ENCODE measurements around the gene PPP1R12C. TPM values are rescaled to one million over a fixed set of nuclear protein-coding genes. Genes with fewer than 3 reads are reported as not detected.

The PPP1R12C gene
- total and polyA plus RNA-seq, 10 of the 15 experiments (the other 5 are each of a cell fraction or from before 2014, with no cell fraction given) = 1.4 to 84.7 (median 20.5) TPM

DNA sequence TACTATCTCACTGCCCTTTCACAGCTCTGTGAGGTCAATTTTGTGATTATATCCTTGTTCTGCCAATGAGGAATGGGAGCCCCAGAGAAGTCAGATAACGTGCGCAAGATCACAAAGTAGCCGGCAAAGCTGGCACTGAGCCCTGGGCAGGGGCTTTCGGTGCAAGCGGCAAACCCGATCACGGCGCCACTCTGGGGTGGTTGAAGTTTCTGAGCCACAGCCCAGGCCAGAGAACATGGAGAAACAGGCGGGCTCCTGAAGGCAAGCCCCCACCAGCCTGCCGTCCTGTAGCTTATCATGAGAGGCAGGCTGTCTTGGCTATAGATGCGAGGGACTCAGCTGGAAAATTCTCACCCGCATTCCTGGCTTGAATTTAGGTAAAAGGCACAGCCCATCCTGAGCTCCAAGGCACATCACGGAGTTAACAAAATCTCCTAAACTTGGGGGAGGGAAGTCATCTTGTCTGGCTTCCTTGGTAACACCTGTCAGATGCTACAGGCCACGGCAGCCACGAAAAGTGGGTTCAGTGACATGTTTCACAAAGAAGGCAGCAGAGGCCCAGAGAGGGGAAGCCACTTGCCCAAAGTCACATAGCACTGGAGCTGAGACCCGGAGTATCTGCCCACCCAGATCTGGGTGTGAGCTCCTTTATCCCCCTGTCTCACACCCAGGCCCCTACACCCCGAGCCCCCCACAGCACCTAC lies 19.1 kb upstream of the PPP1R12C start:
- Histone ChIP-seq H3K4me3 (no peak overlapping the region), H3K36me3 (ENCODE audit: control insufficient read depth in 2 of 2, insufficient read depth in 2 of 2, low read length in 1 of 2) (no peaks in the 10 kb centered on the region), H4K20me1 (ENCODE audit: control insufficient read depth, insufficient read depth) (no peaks in the 10 kb centered on the region), H3K27me3 (replicated peaks in 1 of 2; ENCODE audit: control insufficient read depth in 2 of 2, insufficient read depth in 2 of 2, low read length in 1 of 2) (no peaks in the 10 kb centered on the region), H3K27ac (ENCODE audit: control insufficient read depth, insufficient read depth) (no peak overlapping the region), H3K79me2 (ENCODE audit: control insufficient read depth, insufficient read depth, low read length) (no peaks in the 10 kb centered on the region), H3K9me3 (replicated peaks; ENCODE audit: control insufficient read depth, insufficient read depth, low read length) (no peaks in the 10 kb centered on the region), H3K4me2 (ENCODE audit: control insufficient read depth, insufficient read depth) (no peak overlapping the region), H2AFZ (ENCODE audit: control insufficient read depth, low read depth, low read length) (no peak overlapping the region), H3K9ac (ENCODE audit: control insufficient read depth, insufficient read depth, low read length) (no peak overlapping the region), H3K4me1 (ENCODE audit: control insufficient read depth, insufficient read depth, low read length) (peaks cover 13% of the 10 kb centered on the region)
- intact Hi-C loops (cut with micrococcal nuclease; ENCODE audit: unreplicated experiment) (no loop called here), in situ Hi-C loops (cut with MboI) (no loop called here)
- no TSS peak for BruUV-seq (replicated peaks)
- ChIA-PET RAD21 (ENCODE audit: unreplicated experiment) (no interaction called here), POLR2A (no interaction called here), SMC1A (ENCODE audit: uncharacterized antibody, unreplicated experiment) (interaction anchor here (0.9 to 1.4 kb wide), 2 partner anchors 15 to 651 kb away, joined by 3 to 5 read pairs; no protein-coding TSS in a partner anchor), CTCF (interaction anchor here (0.7 to 2.6 kb wide), 6 partner anchors 10 to 657 kb away, joined by 3 to 11 read pairs (median 3); no protein-coding TSS in a partner anchor)
- 75% methylated on average over 16 of the region's 17 CpGs for WGBS (ENCODE audit: insufficient coverage, insufficient replicate concordance, low lambda C conversion rate, missing lambda C conversion rate)
- FAIRE-seq (no peak), DNase-seq (ENCODE audit: low read depth, low spot score) (no peak), ATAC-seq (no peak)
- TF ChIP-seq TCF7 (IDR thresholded peaks at IDR 0.05; ENCODE audit: borderline replicate concordance) = no peak
- TF ChIP-seq, protein P1, sequence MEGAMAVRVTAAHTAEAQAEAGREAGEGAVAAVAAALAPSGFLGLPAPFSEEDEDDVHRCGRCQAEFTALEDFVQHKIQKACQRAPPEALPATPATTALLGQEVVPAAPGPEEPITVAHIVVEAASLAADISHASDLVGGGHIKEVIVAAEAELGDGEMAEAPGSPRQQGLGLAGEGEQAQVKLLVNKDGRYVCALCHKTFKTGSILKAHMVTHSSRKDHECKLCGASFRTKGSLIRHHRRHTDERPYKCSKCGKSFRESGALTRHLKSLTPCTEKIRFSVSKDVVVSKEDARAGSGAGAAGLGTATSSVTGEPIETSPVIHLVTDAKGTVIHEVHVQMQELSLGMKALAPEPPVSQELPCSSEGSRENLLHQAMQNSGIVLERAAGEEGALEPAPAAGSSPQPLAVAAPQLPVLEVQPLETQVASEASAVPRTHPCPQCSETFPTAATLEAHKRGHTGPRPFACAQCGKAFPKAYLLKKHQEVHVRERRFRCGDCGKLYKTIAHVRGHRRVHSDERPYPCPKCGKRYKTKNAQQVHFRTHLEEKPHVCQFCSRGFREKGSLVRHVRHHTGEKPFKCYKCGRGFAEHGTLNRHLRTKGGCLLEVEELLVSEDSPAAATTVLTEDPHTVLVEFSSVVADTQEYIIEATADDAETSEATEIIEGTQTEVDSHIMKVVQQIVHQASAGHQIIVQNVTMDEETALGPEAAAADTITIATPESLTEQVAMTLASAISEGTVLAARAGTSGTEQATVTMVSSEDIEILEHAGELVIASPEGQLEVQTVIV (IDR thresholded peaks at IDR 0.05; ENCODE audit: borderline replicate concordance, partially characterized antibody) = no peak
- no peak for TF ChIP-seq ZNF384 (IDR thresholded peaks at IDR 0.05; ENCODE audit: borderline replicate concordance, low read depth, low read length)
- TF ChIP-seq, protein P2, sequence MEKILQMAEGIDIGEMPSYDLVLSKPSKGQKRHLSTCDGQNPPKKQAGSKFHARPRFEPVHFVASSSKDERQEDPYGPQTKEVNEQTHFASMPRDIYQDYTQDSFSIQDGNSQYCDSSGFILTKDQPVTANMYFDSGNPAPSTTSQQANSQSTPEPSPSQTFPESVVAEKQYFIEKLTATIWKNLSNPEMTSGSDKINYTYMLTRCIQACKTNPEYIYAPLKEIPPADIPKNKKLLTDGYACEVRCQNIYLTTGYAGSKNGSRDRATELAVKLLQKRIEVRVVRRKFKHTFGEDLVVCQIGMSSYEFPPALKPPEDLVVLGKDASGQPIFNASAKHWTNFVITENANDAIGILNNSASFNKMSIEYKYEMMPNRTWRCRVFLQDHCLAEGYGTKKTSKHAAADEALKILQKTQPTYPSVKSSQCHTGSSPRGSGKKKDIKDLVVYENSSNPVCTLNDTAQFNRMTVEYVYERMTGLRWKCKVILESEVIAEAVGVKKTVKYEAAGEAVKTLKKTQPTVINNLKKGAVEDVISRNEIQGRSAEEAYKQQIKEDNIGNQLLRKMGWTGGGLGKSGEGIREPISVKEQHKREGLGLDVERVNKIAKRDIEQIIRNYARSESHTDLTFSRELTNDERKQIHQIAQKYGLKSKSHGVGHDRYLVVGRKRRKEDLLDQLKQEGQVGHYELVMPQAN (conservative IDR thresholded peaks at IDR 0.05) = no peak
- no peak for TF ChIP-seq ASH2L (IDR thresholded peaks at IDR 0.05; ENCODE audit: borderline replicate concordance, low read depth)
- TF ChIP-seq, protein P3, sequence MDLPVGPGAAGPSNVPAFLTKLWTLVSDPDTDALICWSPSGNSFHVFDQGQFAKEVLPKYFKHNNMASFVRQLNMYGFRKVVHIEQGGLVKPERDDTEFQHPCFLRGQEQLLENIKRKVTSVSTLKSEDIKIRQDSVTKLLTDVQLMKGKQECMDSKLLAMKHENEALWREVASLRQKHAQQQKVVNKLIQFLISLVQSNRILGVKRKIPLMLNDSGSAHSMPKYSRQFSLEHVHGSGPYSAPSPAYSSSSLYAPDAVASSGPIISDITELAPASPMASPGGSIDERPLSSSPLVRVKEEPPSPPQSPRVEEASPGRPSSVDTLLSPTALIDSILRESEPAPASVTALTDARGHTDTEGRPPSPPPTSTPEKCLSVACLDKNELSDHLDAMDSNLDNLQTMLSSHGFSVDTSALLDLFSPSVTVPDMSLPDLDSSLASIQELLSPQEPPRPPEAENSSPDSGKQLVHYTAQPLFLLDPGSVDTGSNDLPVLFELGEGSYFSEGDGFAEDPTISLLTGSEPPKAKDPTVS (IDR thresholded peaks at IDR 0.05; ENCODE audit: low read depth, low read length) = no peak
- TF ChIP-seq FOXM1 (IDR thresholded peaks at IDR 0.05; ENCODE audit: low read depth, low read length) = no peak
- TF ChIP-seq, protein P4, sequence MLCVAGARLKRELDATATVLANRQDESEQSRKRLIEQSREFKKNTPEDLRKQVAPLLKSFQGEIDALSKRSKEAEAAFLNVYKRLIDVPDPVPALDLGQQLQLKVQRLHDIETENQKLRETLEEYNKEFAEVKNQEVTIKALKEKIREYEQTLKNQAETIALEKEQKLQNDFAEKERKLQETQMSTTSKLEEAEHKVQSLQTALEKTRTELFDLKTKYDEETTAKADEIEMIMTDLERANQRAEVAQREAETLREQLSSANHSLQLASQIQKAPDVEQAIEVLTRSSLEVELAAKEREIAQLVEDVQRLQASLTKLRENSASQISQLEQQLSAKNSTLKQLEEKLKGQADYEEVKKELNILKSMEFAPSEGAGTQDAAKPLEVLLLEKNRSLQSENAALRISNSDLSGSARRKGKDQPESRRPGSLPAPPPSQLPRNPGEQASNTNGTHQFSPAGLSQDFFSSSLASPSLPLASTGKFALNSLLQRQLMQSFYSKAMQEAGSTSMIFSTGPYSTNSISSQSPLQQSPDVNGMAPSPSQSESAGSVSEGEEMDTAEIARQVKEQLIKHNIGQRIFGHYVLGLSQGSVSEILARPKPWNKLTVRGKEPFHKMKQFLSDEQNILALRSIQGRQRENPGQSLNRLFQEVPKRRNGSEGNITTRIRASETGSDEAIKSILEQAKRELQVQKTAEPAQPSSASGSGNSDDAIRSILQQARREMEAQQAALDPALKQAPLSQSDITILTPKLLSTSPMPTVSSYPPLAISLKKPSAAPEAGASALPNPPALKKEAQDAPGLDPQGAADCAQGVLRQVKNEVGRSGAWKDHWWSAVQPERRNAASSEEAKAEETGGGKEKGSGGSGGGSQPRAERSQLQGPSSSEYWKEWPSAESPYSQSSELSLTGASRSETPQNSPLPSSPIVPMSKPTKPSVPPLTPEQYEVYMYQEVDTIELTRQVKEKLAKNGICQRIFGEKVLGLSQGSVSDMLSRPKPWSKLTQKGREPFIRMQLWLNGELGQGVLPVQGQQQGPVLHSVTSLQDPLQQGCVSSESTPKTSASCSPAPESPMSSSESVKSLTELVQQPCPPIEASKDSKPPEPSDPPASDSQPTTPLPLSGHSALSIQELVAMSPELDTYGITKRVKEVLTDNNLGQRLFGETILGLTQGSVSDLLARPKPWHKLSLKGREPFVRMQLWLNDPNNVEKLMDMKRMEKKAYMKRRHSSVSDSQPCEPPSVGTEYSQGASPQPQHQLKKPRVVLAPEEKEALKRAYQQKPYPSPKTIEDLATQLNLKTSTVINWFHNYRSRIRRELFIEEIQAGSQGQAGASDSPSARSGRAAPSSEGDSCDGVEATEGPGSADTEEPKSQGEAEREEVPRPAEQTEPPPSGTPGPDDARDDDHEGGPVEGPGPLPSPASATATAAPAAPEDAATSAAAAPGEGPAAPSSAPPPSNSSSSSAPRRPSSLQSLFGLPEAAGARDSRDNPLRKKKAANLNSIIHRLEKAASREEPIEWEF (IDR thresholded peaks at IDR 0.05; ENCODE audit: insufficient replicate concordance, low read depth, low read length) = no peak
- no peak for TF ChIP-seq ETV6 (conservative IDR thresholded peaks at IDR 0.05 in 1 of 2, IDR thresholded peaks at IDR 0.05 in 1 of 2; ENCODE audit: borderline replicate concordance in 1 of 2, low read depth in 1 of 2)
- TF ChIP-seq MEF2B (IDR thresholded peaks at IDR 0.05; ENCODE audit: partially characterized antibody, poor library complexity, severe bottlenecking) = no peak
